ENCODE measurements around the gene SLC37A3.
A peak's percentile ranks its signal among the peaks of the same experiment; 100 is the strongest.
"Not testable (repeated sequence)": the region's sequence is repeated elsewhere in the genome, so short reads cannot be mapped to it uniquely, and the experiment has no call there.

The SLC37A3 gene

DNA sequence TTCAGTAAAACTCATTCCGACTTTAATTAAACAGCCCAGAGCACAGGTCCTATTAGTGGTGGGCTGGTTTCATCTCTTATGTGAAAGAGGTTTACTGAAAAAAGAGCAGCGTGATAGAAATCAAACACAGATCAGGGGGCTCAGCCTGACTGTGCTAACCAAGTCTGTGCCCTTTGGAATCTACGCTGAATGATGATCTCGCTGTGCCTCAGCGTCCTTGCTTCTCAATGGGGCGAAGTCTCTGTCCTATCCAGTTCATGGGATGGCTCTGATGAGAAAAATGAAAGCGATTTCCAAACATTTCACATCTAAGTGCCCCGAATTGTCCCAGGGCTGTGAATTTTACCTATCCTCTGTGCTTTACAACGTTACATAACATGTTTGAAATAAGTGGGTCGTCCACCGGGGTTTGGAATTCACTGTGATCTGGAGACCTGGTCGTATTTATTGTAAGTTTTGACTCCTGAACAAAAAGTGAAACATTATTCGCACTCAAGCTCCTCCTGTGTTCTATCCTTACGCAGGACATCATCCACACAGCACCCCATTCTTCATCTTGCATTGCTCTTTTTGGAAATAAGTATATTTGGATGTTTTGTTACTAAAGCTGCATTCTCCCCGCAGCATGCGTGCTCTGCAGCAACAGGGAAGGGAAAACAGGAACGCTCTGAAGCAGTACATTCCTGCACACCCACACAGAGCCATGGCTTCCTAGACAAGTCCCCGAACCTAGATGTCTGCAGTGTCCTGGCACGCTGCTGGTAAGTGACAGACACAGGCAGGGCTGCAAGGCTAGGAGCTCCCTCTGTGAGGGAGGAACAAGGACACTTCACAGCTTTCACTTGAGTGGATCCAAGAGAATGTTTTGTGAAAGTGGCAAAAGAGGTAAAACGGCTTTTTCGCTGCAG is 83.5 kb downstream of the SLC37A3 start:
- no peak for DNase-seq (ENCODE audit: low read depth in 2 of 2)

DNA sequence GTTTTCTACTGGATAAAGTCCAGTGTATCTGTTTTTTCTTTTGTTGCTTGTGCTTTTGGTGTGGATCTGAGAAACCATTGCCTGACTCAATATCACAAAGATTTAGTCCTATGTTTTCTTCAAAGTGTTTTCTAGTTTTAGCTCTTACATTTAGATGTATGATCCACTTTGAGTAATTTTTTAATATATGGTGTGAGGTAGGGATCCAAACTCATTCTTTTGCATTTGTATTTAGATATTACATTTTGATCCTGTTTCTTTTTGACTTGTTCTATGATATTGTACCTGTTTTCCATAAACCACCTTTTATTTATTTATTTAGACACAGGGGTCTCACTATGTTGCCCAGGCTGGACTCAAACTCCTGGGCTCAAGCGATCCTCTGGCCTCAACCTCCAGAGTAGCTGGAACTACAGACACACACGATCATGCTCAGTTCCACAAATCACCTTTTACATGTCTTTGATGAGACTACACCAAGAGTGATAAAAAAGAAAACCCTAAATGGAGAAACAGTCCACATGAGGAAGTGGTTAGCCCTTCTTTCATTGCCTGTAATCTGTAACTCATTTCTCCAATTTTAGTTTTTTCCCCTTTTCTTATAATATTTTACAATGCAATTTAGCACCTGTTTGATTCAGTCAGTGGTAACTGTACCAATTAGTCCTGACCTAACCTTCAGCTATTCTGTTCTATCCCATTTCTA is 86.0 kb downstream of the SLC37A3 start:
- DNase-seq (ENCODE audit: low read depth in 2 of 2): no peak

DNA sequence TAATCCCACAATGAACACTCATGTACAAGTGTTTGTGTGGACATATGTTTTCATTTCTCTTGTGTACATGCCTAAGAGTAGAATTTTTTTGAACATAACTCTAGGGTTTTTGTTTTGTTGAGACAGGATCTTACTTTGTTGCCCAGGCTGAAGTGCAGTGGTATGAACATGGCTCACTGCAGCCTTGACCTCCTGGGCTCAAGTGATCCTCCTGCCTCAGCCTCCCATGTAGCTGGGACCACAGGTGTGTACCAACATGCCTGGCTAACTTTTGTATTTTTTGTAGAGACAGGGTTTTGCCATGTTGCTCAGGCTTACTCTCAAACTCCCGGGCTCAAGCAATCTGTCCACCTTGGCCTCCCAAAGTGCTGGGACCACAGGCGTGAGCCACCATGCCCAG is 87.2 kb downstream of the SLC37A3 start:
- DNase-seq (ENCODE audit: low read depth in 2 of 2): not testable (repeated sequence)

DNA sequence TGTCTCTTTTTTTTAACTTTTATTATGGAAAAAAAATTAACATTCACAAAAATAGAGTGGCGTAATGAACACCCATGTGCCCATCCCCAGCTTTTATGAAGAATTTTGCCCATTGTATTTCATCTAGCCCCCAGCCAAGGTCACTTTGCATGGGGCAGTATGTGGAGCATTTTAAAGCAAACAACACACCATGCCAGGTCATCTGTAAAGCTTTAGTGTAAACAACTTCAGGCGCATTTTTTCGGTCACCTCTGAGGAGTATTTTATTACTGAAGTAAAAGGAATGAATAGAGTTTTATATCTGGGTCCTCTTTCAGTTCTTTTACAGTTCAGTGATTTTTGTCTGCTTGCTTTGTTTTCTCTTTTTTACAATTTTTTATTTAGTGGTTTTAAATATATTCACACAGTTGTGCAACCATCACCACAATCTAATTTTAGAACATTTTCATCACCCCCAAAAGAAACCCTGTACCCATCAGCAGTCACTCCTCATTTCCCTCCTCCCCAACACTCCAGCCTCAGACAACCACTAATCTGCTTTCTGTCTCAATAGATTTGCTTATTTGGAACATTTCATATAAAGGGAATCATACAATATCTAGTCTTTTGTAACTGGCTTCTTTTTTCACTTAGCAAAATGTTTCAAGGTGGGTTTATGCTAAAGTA is 87.9 kb downstream of the SLC37A3 start:
- no peak for DNase-seq (ENCODE audit: low read depth in 2 of 2)

DNA sequence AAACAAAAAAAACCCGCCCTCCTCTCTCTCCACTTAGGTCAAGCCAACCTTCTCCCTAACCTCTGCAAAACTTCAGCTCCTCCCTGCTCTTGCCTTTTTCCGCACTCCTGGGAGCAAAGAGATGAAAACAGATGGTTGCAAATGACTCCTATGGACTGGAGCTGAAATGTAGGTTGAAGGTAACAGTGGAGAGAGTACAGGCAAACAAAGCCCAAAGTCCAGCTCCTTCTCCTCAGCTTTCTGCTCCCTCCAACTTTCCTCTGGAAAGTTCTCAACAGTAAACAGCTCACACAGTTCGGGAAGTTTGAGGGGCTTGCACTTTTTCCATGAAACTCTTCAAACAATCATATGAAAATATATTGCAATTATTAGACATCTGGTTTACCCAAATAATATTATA is 90.3 kb downstream of the SLC37A3 start:
- no peak for DNase-seq (ENCODE audit: low read depth in 2 of 2)

DNA sequence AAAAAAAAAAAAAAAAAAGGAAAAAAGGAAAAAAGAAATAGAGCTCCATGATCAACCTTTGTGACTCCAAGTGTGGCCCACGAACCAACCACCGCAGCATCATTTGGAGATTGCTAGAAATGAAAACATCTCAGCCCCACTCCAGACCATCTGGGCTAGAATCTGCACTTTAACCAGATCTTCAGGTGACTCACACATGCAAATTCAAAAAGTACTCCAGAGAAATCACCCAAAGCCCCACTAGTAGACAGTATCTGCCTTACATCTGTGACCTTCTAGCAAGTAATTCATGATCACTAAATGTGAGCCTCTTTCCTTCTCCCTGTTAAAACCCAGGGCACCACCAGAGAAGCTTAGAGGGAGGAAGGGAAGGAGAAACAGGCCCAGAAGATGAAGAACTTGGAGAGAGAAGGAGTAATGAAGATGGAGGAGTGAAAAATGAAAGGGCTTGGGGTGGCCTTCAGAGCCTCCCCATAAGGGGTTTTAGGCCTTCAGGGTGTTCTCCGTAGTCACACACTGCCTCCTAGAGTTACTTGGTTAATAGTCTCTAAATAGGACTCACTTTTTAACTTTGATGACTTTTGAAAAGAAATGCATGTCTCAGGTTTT is 94.0 kb downstream of the SLC37A3 start:
- DNase-seq (ENCODE audit: low read depth in 2 of 2): peak in 1 of 2 donors; percentile 13

DNA sequence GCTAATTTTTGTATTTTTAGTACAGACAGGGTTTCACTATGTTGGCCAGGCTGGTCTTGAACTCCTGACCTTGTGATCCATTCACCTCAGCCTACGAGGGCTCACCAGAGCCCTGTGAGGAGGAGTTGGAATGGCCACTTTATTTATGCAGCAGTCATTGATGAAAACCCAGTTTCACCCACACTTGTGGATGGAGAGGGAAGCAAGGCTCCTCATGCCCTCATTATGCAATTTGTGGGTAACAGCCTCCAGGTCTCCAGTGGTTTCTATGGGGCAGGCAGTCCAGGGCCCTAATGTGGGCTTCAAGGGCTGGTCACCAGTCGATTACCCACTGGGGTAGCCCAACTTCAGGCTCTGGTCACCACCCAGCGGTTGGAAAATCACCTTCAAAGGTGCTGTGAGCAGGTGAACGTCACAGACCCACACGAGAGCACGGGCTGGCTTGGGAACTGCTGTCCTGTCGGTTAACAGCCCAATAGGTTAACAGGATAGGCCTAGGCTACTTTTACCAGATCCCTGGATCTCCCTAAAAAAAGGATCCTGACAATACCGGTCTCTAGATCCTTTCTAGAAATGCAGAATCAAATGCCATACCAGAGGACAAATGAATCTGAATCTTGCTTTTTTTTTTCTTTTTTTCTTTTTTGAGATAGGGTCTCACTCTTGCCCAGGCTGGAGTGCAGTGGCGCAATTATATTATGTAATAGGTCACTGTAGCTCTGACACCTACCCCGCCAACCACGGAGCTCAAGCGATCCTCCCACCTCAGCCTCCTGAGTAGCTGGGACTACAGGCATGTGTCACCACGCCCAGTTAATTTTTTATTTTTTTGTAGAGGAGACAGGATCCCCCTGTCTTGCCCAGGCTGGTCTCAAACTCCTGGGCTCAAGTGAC is 97.8 kb downstream of the SLC37A3 start:
- DNase-seq (ENCODE audit: low read depth in 2 of 2): no peak

DNA sequence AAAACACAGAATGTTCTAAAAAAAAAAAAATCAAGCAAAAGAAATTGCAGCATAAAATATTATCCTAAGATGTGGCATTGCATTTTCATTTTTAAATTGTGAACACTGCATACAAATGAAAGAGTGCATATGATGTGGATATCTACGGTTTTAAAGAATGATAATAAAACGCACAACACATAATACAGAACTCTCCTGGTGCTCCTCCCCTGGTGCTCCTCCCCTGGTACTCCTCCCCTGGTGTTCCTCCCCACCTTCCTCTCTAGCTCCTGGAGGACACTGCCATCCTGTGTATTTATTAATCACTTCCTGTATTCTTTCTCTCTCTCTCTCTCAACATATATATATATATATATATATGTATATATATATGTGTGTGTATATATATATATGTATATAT is 100.1 kb downstream of the SLC37A3 start:
- no peak for DNase-seq (ENCODE audit: low read depth in 2 of 2)

DNA sequence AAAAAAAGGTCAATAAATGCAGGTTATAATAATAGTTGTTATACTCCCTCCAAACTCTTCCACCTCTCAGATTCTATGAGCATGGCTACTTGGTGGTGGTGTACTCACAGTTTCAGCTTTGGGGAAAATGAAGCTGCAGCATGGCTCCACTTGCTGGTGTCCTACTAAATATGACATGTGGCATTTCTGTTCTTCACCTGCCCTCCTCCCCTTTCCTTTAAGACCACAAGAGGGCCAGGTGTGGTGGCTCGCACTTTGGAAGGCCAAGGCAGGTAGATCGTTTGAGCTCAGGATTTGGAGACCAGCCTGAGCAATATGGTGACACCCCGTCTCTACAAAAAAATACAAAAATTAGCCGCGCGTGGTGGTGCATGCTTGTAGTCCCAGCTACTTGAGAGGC is 101.1 kb downstream of the SLC37A3 start:
- no peak for DNase-seq (ENCODE audit: low read depth in 2 of 2)

DNA sequence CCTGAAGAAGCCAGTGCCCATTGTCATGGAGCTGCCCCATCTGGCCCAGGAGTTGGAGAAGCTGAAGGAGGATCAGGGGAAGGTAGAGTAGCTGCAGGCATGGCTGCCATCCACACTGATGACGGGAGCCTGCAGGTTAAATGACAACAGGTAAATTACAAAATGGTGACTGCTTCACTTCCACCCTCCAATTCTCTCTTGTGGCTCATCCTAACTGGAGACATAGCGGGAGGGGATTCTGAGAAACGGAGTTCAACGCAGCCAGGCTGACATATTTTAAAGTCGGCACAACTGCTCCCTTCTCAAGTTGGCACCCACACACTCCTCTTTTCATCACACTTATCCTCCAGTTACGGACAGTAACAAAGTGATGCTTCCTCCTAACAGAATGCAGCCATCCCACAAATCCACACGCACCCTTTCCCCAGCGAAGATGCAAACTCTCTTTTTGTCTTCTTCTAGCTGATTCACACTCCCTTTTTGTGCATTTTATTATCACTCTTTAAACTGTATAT is 103.0 kb downstream of the SLC37A3 start:
- no peak for DNase-seq (ENCODE audit: low read depth in 2 of 2)

DNA sequence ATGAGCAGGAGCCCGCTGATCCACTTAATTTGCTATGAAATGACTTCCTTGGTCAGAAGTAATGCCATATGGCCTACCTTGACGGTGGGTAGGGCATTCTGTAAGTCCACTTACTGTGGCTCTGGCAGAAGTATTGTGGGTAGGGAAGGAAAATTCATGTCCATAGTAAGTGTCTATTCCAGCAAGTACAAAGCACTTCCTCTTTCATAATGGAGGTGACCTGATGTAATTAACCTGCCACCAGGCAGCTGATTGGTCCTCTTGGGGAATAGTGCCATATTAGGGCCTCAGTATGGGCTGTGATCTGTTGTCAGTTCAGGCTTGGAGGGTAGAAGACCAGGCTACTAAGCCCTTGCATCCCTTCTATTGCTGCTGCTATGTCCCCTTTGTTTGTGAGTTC is 103.9 kb downstream of the SLC37A3 start:
- DNase-seq (ENCODE audit: low read depth in 2 of 2): no peak

DNA sequence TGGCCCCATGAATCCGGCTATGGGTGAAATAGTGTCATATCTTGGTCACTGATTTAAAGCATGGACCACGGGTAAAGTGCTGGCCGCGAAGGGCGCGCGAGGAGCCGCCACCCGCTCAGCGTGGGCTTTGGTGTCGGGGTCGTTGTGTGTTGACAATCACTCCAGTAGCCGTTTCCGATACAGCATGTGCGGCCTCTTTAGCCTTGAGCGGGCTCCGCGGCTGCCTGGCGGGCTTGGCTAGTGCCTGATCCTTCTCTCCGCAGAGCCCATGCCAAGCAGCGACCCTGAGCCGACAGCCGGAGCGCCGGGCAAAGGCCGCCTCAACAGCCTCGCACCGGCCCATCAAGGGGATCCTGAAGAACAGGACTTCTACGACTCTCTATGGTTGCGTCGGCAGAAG is 105.9 kb downstream of the SLC37A3 start:
- no peak for DNase-seq (ENCODE audit: low read depth in 2 of 2)

DNA sequence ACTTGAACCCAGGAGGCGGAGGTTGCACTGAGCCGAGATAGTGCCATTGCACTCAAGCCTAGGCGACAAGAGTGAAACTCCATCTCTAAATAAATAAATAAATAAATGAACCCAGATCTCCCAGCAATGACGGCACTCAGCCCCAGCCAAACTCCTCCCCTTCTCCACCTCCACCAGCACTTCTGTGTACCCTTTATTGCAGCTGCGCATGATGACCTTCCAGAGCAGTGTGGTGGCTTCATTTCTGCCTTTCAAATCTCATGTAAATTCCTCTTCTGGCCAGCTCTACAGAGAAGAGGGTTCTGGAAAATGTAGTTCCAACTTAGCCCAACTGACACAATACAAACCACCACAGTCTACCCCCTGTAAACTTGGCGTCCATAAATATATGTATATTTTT is 108.5 kb downstream of the SLC37A3 start:
- DNase-seq (ENCODE audit: low read depth in 2 of 2): no peak

DNA sequence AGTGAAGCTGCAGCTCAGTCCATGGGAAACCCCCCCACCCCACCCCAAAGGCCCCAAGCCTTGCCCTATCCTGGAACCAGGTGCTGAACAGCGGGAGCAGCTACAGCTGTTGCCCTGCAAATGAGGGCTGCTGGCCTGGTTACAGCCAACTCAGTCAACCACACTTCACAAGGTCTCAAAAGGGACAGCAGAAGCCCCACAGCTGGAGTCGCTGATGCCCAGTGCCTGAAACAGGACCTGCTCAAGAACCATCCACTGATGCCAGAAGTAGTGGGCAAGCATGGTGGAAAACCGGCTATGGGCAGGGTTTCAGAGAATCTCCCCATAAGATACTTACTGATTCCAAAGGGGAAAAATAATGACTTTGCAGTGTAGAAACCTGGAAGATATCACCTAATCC is 110.3 kb downstream of the SLC37A3 start:
- DNase-seq (ENCODE audit: low read depth in 2 of 2): no peak

DNA sequence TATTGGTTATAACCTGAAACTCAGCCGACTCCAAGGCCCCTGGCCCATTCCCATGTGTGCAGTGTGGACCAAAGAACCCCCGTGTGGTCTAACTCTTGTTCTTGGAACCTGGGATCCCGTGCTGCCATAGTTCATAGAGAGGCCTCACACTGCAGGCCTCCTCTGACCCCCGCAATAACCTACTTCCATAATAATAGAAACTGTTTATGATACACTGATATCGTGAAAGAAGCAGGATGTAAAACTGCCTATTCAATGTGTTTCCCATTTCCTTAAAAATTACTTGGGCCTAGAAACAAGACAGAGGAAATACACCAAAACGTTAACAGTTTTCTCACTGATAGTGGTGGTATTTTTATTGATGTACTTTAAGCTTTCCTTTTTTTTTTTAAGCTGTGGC is 112.4 kb downstream of the SLC37A3 start:
- no peak for DNase-seq (ENCODE audit: low read depth in 2 of 2)

DNA sequence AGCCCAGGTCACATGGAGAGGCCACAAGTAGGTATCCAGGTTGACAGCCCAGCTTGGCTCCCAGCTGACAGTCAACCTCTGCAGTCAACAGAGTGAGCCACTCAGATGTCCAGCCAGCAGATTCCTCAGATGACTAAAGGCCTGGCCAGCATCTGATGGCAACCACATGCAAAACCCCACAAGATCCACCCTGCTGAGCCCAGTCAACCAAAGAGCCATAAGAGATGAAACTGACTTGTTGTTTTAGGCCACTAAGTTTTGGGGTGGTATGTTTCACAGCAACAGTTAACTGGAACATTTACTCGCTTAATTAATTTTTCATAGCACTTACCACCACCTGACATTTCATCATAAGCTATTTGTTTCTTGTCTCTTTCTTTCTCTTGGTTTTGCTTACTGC is 114.3 kb downstream of the SLC37A3 start:
- DNase-seq (ENCODE audit: low read depth in 2 of 2): no peak
